Calu3 (cell line): ENCODE results near the gene UGT1A10. TPM values are rescaled to one million over a fixed set of nuclear protein-coding genes. Genes with fewer than 3 reads are reported as not detected.
A peak's percentile ranks its signal among the peaks of the same experiment; 100 is the strongest.

Experiments
- BruUV-seq: library from RNA; stranded (reverse); fragments of 400-500 nt; replicated peaks from 2 replicates; lab custom pipeline; 2021; lab: Mats Ljungman, UMichigan
- CTCF ChIA-PET: fragments of 300-600 bp; sonication (Branson Sonifier 250); formaldehyde crosslinking; loops from one replicate; lab custom pipeline; 2022; ENCODE audit warnings: antibody characterized with exemption; lab: Charles Lee
- DNase-seq: peaks from one replicate; pipeline ENCODE4 v3.0.0; 2022
- H3K27ac Mint-ChIP-seq: one replicate; pipeline ENCODE4 v1.8.0; 2022; ENCODE audit warnings: mixed read lengths; ENCODE audit not compliant: unreplicated experiment
- H3K27me3 Mint-ChIP-seq: one replicate; pipeline ENCODE4 v1.8.0; 2022; ENCODE audit warnings: mixed read lengths; ENCODE audit not compliant: unreplicated experiment
- H3K36me3 Mint-ChIP-seq: one replicate; pipeline ENCODE4 v1.8.0; 2022; ENCODE audit warnings: mild to moderate bottlenecking, moderate library complexity, mixed read lengths; ENCODE audit not compliant: insufficient read depth, unreplicated experiment
- H3K4me1 Mint-ChIP-seq: one replicate; pipeline ENCODE4 v1.8.0; 2022; ENCODE audit warnings: mild to moderate bottlenecking, low read depth, mixed read lengths; ENCODE audit not compliant: unreplicated experiment
- H3K4me3 Mint-ChIP-seq: one replicate; pipeline ENCODE4 v1.8.0; 2022; ENCODE audit warnings: mild to moderate bottlenecking, low read depth, moderate library complexity, mixed read lengths; ENCODE audit not compliant: unreplicated experiment
- H3K9me3 Mint-ChIP-seq: one replicate; pipeline ENCODE4 v1.8.0; 2022; ENCODE audit warnings: low read depth, mixed read lengths; ENCODE audit not compliant: unreplicated experiment
- CTCF ChIP-seq: fragments of 200-600 bp; IDR thresholded peaks from one replicate; pipeline ENCODE4 v1.8.0; 2022; ENCODE audit warnings: antibody characterized with exemption; ENCODE audit not compliant: unreplicated experiment
- intact Hi-C: fragments of 100-400 bp; cut with micrococcal nuclease; formaldehyde crosslinking; loops from one replicate; pipeline ENCODE4 v1.10.0; 2022; ENCODE audit not compliant: unreplicated experiment
- total RNA-seq: library from RNA; stranded (reverse); gene quantifications from 2 replicates; pipeline ENCODE4 v1.2.3, GENCODE V29; 2022

The UGT1A10 gene
- total RNA-seq, 1 experiment from 2014 or later: 107 TPM

DNA sequence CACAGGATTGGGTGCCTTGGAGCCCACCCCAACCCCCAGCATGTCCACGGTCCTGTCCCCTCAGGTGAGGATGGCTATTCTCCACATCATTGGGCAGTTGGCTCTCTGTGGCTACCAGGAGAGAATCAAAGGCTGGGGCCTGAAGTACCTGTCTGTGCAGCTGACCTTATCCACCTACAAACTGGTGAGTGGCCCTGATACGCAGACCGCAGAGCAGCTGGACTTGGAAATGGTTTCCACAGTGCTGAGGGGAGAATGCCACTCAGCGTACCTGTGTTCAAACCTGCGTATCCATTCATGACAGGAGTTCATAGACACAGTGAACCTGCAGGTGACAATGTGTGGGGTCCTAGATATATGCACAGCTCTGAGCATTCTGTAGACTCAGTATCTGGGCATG lies 163.5 kb downstream of the UGT1A10 start:
- H3K27me3 Mint-ChIP-seq: no peaks in the 10 kb centered on the region
- DNase-seq: no peak
- CTCF ChIA-PET: no interaction called here
- no peak for TF ChIP-seq CTCF
- H3K36me3 Mint-ChIP-seq: no peaks in the 10 kb centered on the region
- no peak overlapping the region for H3K4me3 Mint-ChIP-seq
- no peak overlapping the region for H3K27ac Mint-ChIP-seq
- intact Hi-C loops: no loop called here
- H3K9me3 Mint-ChIP-seq: no peaks in the 10 kb centered on the region
- BruUV-seq: no TSS peak
- H3K4me1 Mint-ChIP-seq: peaks cover 14% of the 10 kb centered on the region

- Mint-ChIP-seq H3K27ac (no peak overlapping the region), H3K9me3 (no peaks in the 10 kb centered on the region), H3K4me3 (no peak overlapping the region), H3K4me1 (peaks cover 14% of the 10 kb centered on the region), H3K27me3 (no peaks in the 10 kb centered on the region), H3K36me3 (no peaks in the 10 kb centered on the region)
- CTCF ChIA-PET: no interaction called here
- BruUV-seq: no TSS peak
- no peak for DNase-seq
- intact Hi-C loops: no loop called here
- TF ChIP-seq CTCF: no peak
Measured at GRCh38 chr2:233800208-233800607, 164.0 kb downstream of the UGT1A10 start.

- TF ChIP-seq CTCF: no peak
- CTCF ChIA-PET: no interaction called here
- Mint-ChIP-seq H3K4me1 (peaks cover 14% of the 10 kb centered on the region), H3K27me3 (no peaks in the 10 kb centered on the region), H3K4me3 (no peak overlapping the region), H3K36me3 (no peaks in the 10 kb centered on the region), H3K27ac (no peak overlapping the region), H3K9me3 (no peaks in the 10 kb centered on the region)
- intact Hi-C loops: no loop called here
- no TSS peak for BruUV-seq
- peak; percentile 45 for DNase-seq
Measured at GRCh38 chr2:233801357-233802131, 165.3 kb downstream of the UGT1A10 start.

DNA sequence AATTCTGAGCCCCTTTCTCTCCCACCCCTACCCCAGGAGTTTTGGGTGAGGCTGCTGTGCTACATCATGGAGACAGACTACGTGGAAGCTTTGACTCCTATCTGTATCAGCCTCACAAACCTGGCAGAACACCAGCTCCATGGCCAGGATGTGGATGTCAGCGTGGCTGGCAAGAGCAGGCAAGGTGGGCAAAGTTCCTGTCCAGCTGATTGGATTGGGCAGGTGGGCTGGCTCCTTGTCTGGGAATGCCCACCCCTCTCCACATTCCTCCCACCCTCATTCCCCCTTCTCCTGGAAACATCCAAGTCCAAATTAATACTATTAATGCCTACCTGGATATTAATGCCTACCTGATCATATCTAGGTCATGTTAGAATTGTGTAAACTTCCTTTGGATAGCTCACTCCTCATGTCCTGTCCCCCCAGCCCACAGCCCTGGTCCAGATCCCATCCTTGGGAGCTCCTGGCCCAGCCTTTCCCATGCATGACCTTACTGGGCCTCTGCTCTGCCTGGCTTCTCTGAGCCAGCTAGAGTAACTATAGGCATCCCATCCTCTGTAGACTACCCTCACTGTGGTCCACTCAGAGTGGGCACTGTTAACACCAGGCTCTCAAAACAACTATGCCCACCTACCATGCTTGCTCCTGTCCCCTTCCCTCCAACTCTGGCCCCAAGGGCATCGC lies 166.0 kb downstream of the UGT1A10 start:
- intact Hi-C loops: no loop called here
- BruUV-seq: no TSS peak
- no peak for DNase-seq
- no peak for TF ChIP-seq CTCF
- no peak overlapping the region for H3K4me3 Mint-ChIP-seq
- no peaks in the 10 kb centered on the region for H3K36me3 Mint-ChIP-seq
- H3K9me3 Mint-ChIP-seq: no peaks in the 10 kb centered on the region
- CTCF ChIA-PET: no interaction called here
- H3K27me3 Mint-ChIP-seq: no peaks in the 10 kb centered on the region
- peaks cover 14% of the 10 kb centered on the region for H3K4me1 Mint-ChIP-seq
- H3K27ac Mint-ChIP-seq: no peak overlapping the region
